Measurements from ENCODE around the gene RHBG.

The RHBG gene

DNA sequence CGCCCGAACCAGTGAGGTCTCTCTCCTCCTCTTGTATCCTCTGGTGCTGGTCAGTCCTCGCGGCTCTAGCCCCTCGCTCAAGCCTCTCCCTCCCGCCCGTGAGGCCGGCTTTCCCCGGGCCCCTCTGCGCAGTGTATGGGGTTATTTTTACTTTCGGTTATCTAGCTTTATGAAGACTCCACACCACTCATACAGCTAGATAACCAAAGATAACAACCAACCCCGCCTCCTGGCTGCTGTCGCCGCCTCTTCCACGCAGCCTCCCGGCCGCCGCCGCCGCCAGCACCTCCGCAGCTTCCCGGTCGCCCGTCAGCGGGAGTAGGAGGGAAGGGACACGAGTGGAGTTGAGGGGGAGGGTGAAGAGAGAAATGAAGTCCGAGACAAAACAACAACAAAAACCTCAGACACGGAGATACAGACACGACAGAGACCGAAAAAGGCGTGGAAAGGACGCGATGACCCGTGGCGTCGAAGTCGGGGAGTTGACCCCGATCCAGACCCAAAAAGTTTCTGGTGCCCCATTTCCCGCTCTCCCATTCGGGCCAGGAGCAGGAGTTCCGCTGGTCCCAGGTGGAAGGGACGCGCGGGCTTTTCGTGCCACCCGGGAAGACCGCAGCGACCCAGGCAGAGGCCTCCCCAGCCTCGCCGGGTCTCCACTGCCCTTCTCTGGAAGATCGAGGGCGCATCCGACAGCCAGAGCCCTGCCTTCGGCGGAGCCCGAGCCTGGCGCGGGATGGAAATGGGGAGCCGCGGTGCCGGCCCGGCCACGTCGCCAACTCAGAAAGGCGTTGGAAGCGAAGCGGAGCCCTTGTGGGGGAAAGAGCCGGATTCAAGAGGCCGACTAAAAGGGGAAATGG, 51.4 kb downstream of the RHBG start:
- no peak for DNase-seq (ENCODE audit: low read depth)
- TF ChIP-seq, protein P1, sequence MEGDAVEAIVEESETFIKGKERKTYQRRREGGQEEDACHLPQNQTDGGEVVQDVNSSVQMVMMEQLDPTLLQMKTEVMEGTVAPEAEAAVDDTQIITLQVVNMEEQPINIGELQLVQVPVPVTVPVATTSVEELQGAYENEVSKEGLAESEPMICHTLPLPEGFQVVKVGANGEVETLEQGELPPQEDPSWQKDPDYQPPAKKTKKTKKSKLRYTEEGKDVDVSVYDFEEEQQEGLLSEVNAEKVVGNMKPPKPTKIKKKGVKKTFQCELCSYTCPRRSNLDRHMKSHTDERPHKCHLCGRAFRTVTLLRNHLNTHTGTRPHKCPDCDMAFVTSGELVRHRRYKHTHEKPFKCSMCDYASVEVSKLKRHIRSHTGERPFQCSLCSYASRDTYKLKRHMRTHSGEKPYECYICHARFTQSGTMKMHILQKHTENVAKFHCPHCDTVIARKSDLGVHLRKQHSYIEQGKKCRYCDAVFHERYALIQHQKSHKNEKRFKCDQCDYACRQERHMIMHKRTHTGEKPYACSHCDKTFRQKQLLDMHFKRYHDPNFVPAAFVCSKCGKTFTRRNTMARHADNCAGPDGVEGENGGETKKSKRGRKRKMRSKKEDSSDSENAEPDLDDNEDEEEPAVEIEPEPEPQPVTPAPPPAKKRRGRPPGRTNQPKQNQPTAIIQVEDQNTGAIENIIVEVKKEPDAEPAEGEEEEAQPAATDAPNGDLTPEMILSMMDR (IDR thresholded peaks at IDR 0.05; ENCODE audit: low read length, missing control alignments) = no peak
- H3K4me3 ChIP-seq (replicated peaks; ENCODE audit: low read depth, low read length) = no peak overlapping the region

DNA sequence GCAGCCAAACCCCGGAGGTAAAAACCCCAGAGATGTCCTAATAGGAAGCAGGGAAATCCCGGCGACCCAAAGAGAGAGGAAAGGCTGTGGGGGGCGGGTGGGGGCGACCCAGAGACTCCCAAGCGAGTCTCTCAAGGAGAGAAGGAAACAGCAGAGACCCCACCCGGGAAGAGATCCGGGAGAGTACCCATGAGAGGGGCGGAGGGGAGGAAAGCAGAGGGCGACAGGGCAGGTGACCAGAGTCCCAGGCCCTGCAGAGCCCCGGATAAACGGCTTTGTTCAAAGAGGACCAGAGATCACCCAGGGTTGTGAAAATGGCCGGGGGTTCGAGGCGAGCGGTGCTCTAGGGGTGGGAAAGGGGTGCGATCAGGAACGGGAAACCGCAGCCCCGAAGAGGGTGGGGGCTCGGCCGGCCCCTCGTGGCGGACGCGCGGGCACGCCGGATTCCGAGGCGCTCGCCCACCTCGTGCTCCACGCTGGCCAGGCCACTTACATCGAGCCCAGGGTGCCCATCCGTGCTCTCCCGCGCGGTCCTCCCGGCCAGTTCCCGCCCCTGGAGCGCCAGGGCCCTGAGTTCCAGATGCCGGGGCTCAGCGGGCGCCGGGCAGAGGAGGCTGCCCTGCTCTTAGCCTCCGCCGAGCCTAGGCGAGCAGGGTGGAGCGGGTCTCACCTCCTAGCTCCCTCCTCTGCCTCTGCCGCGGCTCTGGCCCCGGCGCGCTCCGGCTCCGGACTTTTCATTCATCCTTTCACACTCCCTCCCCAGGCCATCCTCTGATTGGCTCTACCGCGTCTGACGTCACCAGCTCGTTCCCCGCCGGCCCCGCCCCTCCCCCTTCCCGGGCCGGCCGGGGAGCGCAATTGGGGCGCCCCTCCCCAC, 52.3 kb downstream of the RHBG start:
- TF ChIP-seq, protein P1 (IDR thresholded peaks at IDR 0.05; ENCODE audit: low read length, missing control alignments) = no peak
- DNase-seq (ENCODE audit: low read depth) = peak; percentile 66
- H3K4me3 ChIP-seq (replicated peaks; ENCODE audit: low read depth, low read length) = no peak overlapping the region

DNA sequence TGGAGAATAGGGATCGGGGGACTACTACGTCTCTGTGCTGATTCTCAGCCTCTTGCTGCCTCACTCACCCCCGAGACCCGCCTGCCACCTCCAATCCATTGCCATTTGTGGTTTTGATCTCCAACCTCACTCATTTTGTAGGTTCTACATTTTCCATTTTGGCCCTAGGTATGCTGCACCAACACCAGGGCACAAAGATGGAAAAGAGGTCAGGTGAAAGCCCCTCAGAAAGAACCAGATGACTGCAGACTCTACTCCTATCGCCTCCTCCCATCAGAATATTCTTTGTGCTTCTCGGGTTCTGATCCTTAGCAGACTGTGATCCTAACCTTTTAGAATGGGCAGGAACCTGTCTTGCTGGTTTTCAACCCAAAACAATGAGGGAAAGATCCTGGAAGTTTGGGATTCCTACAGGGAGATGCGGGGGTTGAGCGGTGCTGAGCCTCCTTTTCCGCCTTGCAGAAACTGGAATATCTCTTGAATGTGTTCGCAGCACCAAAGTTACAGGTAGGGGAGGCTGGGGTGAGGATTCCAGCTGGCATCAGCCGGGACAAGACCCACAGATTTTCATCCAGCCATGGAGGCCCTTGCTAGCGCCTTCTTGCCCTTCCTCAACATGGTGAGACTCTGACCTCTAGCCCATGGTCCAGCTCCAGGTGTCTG, 53.1 kb downstream of the RHBG start:
- TF ChIP-seq, protein P1 (IDR thresholded peaks at IDR 0.05; ENCODE audit: low read length, missing control alignments) = no peak
- no peak overlapping the region for H3K4me3 ChIP-seq (replicated peaks; ENCODE audit: low read depth, low read length)
- DNase-seq (ENCODE audit: low read depth) = no peak

DNA sequence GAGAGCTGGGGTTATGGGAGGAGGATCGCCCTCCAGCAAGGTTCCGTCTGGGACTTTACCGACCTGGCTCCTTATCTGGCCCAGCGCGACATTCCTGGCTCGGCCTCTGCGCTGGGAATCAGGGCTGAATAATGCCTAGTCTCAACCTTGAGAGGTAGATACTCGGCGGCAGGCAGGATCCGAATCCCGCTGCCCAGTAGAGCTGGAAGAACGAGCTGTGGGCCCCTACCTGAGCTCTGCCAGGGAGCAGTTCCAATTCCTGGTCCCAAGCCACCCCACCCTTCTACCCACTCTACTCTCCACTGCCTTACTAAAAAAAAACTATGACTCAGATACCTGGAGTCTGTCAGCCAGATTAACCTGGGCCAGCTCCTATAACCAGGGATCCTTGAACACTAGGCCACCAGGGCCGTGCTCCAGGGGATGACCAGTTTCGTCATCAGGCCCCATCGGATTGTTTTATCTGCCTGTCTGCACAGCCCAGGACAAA, 53.6 kb downstream of the RHBG start:
- TF ChIP-seq, protein P1 (IDR thresholded peaks at IDR 0.05; ENCODE audit: low read length, missing control alignments) = no peak
- no peak overlapping the region for H3K4me3 ChIP-seq (replicated peaks; ENCODE audit: low read depth, low read length)
- DNase-seq (ENCODE audit: low read depth) = no peak

DNA sequence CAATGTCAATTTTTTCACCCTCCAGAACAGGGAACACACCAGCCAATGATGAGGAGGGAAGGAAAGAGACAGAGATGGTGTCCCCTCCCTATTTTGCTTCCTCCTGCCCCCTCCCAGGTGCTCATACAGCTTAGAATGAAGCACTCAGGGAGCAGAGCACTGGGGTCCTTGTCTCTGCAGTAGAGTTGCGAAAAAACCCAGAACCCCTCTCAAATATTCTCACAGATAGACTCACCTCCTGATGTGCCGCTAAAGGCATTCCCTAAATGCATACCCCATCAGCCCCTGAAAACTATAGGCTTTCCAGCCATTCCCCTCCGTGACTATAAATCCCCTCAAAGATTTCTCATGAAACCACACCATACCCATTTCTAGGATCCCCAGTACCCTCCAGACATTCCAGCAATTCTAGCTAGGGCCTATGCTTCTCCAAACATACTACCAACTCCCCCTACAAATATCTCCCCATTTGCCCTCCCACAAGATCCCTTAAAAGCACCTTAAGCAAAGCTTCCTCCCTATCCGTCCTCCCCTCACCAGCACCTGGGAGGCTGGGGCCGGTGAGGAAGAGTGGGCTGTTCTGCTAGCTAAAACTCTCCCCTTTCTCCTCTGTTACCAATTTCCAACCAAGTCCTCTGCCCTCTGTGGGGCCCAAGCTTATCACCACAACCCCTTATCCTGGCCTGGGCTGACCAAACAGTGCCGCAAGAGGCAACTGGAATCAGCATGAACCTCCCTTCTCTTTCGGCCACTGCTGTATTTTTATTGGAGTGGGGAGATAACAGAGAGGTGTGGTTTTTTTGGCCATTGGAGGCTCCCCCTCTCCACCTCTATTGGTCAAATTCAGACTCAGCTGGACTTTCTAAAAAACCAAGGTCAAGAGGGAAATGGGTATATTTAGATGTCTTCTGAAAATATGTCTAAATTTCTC, 54.7 kb downstream of the RHBG start:
- no peak overlapping the region for H3K4me3 ChIP-seq (replicated peaks; ENCODE audit: low read depth, low read length)
- TF ChIP-seq, protein P1 (IDR thresholded peaks at IDR 0.05; ENCODE audit: low read length, missing control alignments) = no peak
- no peak for DNase-seq (ENCODE audit: low read depth)
